DOHH2 (cell line): ENCODE results near the gene PLEKHS1.

Source experiments
- H3F3A ChIP-seq: fragments of 200-600 bp; sonication (generic), shearing (Covaris generic); 2 replicates; pipeline ENCODE4 v1.6.0; 2016; ENCODE audit warnings: antibody characterized with exemption, mild to moderate bottlenecking; ENCODE audit not compliant: control insufficient read depth, insufficient read depth
- H3K27ac ChIP-seq: fragments of 200-600 bp; sonication (generic); 2 replicates; pipeline ENCODE4 v1.5.1; 2014; ENCODE audit warnings: low read depth, mild to moderate bottlenecking, low read length, moderate library complexity
- H3K27me3 ChIP-seq: fragments of 200-600 bp; sonication (generic); 2 replicates; pipeline ENCODE4 v1.6.1; 2014; ENCODE audit warnings: mild to moderate bottlenecking, low read length, mixed read lengths; ENCODE audit not compliant: control insufficient read depth
- H3K36me3 ChIP-seq: fragments of 200-600 bp; sonication (generic); 2 replicates; pipeline ENCODE4 v1.6.1; 2014; ENCODE audit warnings: mild to moderate bottlenecking, low read length, moderate library complexity, mixed read lengths; ENCODE audit not compliant: control insufficient read depth
- H3K4me1 ChIP-seq: fragments of 200-600 bp; sonication (generic); 2 replicates; pipeline ENCODE4 v1.6.1; 2014; ENCODE audit warnings: mild to moderate bottlenecking, low read length, mixed read lengths; ENCODE audit not compliant: control insufficient read depth
- H3K4me2 ChIP-seq: fragments of 200-600 bp; sonication (generic); 2 replicates; pipeline ENCODE4 v1.6.0; 2014; ENCODE audit warnings: mild to moderate bottlenecking, low read length, moderate library complexity
- H3K4me3 ChIP-seq: fragments of 200-600 bp; sonication (generic); 2 replicates; pipeline ENCODE4 v1.5.1; 2014; ENCODE audit warnings: mild to moderate bottlenecking, low read length, mixed read lengths
- H3K79me2 ChIP-seq: fragments of 200-600 bp; sonication (generic); 2 replicates; pipeline ENCODE4 v1.6.1; 2014; ENCODE audit warnings: mild to moderate bottlenecking, low read length, mixed read lengths; ENCODE audit not compliant: control insufficient read depth
- H3K9me2 ChIP-seq: fragments of 200-600 bp; sonication (generic); replicated peaks from 2 replicates; pipeline ENCODE4 v1.6.1; 2014; ENCODE audit warnings: mild to moderate bottlenecking, low read length, mixed read lengths; ENCODE audit not compliant: control insufficient read depth
- H3K9me3 ChIP-seq: fragments of 200-600 bp; sonication (generic); 2 replicates; pipeline ENCODE4 v1.6.1; 2014; ENCODE audit warnings: antibody characterized with exemption, low read length, mixed read lengths; ENCODE audit not compliant: control insufficient read depth, insufficient read depth
- H4K20me1 ChIP-seq: fragments of 200-600 bp; sonication (generic); 2 replicates; pipeline ENCODE4 v1.6.0; 2014; ENCODE audit warnings: low read depth, mild to moderate bottlenecking, antibody characterized with exemption, low read length, moderate library complexity; ENCODE audit not compliant: control insufficient read depth, insufficient read depth
- CTCF ChIP-seq: fragments of 200-600 bp; sonication (generic); IDR thresholded peaks from one replicate; pipeline ENCODE4 v1.5.1; 2014; ENCODE audit warnings: antibody characterized with exemption, mild to moderate bottlenecking, low read depth, low read length; ENCODE audit not compliant: poor library complexity, severe bottlenecking
- EZH2phosphoT487 ChIP-seq: fragments of 200-600 bp; sonication (generic); IDR thresholded peaks from 2 replicates; pipeline ENCODE4 v1.6.1; 2017; ENCODE audit warnings: borderline replicate concordance, mild to moderate bottlenecking, antibody characterized with exemption, low read length, moderate library complexity, mixed read lengths

Gene PLEKHS1

GRCh38 chr10:113751181-113751732, at the start of gene PLEKHS1:
Gene PLEKHS1, plus strand, starts transcription at chr10:113751682. Its CDS starts 3,596 bp downstream, at chr10:113755278.
- 0 out of 2 replicates have a peak, but pooled peaks cover 2% of the 10 kb centered on the region for H3K27me3 ChIP-seq
- no peaks in the 10 kb centered on the region for H3F3A ChIP-seq
- no peaks in the 10 kb centered on the region for H3K79me2 ChIP-seq
- no peaks in the 10 kb centered on the region for H3K9me2 ChIP-seq
- no peaks in the 10 kb centered on the region for H4K20me1 ChIP-seq
- no peak for TF ChIP-seq EZH2phosphoT487
- TF ChIP-seq CTCF: no peak
- no peaks in the 10 kb centered on the region for H3K4me1 ChIP-seq
- H3K36me3 ChIP-seq: no peaks in the 10 kb centered on the region
- no peak within 1 kb of the TSS for H3K4me2 ChIP-seq
- no peak within 1 kb of the TSS for H3K4me3 ChIP-seq
- no peak within 1 kb of the TSS for H3K27ac ChIP-seq
- H3K9me3 ChIP-seq: no peaks in the 10 kb centered on the region

GRCh38 chr10:113704637-113705343, 46.7 kb upstream of the PLEKHS1 start:
- Histone ChIP-seq H3K4me3 (no peak overlapping the region), H3F3A (no peaks in the 10 kb centered on the region), H3K9me3 (no peaks in the 10 kb centered on the region), H3K36me3 (no peaks in the 10 kb centered on the region), H3K4me2 (no peak overlapping the region), H3K27ac (no peak overlapping the region), H3K27me3 (no peaks in the 10 kb centered on the region), H3K9me2 (no peaks in the 10 kb centered on the region), H4K20me1 (no peaks in the 10 kb centered on the region), H3K4me1 (no peaks in the 10 kb centered on the region), H3K79me2 (no peaks in the 10 kb centered on the region)
- TF ChIP-seq EZH2phosphoT487 (no peak), CTCF (peak; percentile 69)

- Histone ChIP-seq H3K4me2 (no peak overlapping the region), H3K27me3 (no peaks in the 10 kb centered on the region), H4K20me1 (no peaks in the 10 kb centered on the region), H3K9me2 (no peaks in the 10 kb centered on the region), H3K36me3 (no peaks in the 10 kb centered on the region), H3K9me3 (no peaks in the 10 kb centered on the region), H3K27ac (no peak overlapping the region), H3K4me3 (no peak overlapping the region), H3F3A (no peaks in the 10 kb centered on the region), H3K4me1 (no peaks in the 10 kb centered on the region), H3K79me2 (no peaks in the 10 kb centered on the region)
- TF ChIP-seq EZH2phosphoT487 (no peak), CTCF (no peak)
Observed at GRCh38 chr10:113705344-113705652, 46.2 kb upstream of the PLEKHS1 start.
